GM23338 (cell line): ENCODE measurements around the gene CPA3. TPM values are rescaled to one million over a fixed set of nuclear protein-coding genes. Genes with fewer than 3 reads are reported as not detected.
A peak's percentile ranks its signal among the peaks of the same experiment; 100 is the strongest.

Experiments
- ATAC-seq: fragments of 200-7000 bp; cut with Tn5 transposase; 3 replicates; pipeline ENCODE4 v1.9.1; 2020
- DNase-seq: peaks from one replicate; pipeline ENCODE4 v3.0.0-alpha.2; 2015; ENCODE audit warnings: low spot score
- H2AFZ ChIP-seq: fragments of 200-600 bp; sonication (generic); 2 replicates; pipeline ENCODE4 v1.8.0; 2016; ENCODE audit warnings: antibody characterized with exemption, mild to moderate bottlenecking, moderate library complexity
- H3F3A ChIP-seq: fragments of 200-600 bp; sonication (generic); replicated peaks from 2 replicates; pipeline ENCODE4 v1.8.0; 2017; ENCODE audit warnings: antibody characterized with exemption, mixed run types, low read depth
- H3K27ac ChIP-seq: fragments of 200-600 bp; sonication (generic); 2 replicates; pipeline ENCODE4 v1.6.1; 2016; ENCODE audit warnings: low read depth
- H3K27me3 ChIP-seq: fragments of 200-600 bp; sonication (generic); 2 replicates; pipeline ENCODE4 v1.8.0; 2016; ENCODE audit warnings: mild to moderate bottlenecking, mixed run types, moderate library complexity; ENCODE audit not compliant: insufficient read depth
- H3K36me3 ChIP-seq: fragments of 200-600 bp; sonication (generic); 2 replicates; pipeline ENCODE4 v1.8.0; 2016; ENCODE audit warnings: mild to moderate bottlenecking; ENCODE audit not compliant: insufficient read depth
- H3K4me1 ChIP-seq: fragments of 200-600 bp; sonication (generic); 2 replicates; pipeline ENCODE4 v1.8.0; 2016; ENCODE audit warnings: mild to moderate bottlenecking, moderate library complexity; ENCODE audit not compliant: insufficient read depth
- H3K4me2 ChIP-seq: fragments of 200-600 bp; sonication (generic); 2 replicates; pipeline ENCODE4 v1.7.1; 2017; ENCODE audit warnings: mixed run types
- H3K4me3 ChIP-seq: fragments of 200-600 bp; sonication (generic); 2 replicates; pipeline ENCODE4 v1.6.1; 2016; ENCODE audit warnings: mixed run types
- H3K79me2 ChIP-seq: fragments of 200-600 bp; sonication (generic); replicated peaks from 2 replicates; pipeline ENCODE4 v1.8.0; 2017; ENCODE audit warnings: mild to moderate bottlenecking; ENCODE audit not compliant: insufficient read depth
- H3K9me2 ChIP-seq: fragments of 200-600 bp; sonication (generic); 2 replicates; pipeline ENCODE4 v1.8.0; 2017; ENCODE audit not compliant: insufficient read depth
- H4K20me1 ChIP-seq: fragments of 200-600 bp; sonication (generic); replicated peaks from 2 replicates; pipeline ENCODE4 v1.8.0; 2017; ENCODE audit warnings: mild to moderate bottlenecking; ENCODE audit not compliant: insufficient read depth
- H3K27ac Mint-ChIP-seq: 2 replicates; pipeline ENCODE4 v1.8.0; 2020; ENCODE audit warnings: inconsistent platforms, mild to moderate bottlenecking, moderate library complexity, mixed read lengths
- H3K27me3 Mint-ChIP-seq: 3 replicates; pipeline ENCODE4 v1.8.0; 2022; ENCODE audit warnings: low read depth, mild to moderate bottlenecking, moderate library complexity, mixed read lengths, inconsistent platforms; ENCODE audit not compliant: insufficient read depth, poor library complexity
- H3K36me3 Mint-ChIP-seq: 3 replicates; pipeline ENCODE4 v1.8.0; 2021; ENCODE audit warnings: low read depth, mild to moderate bottlenecking, inconsistent platforms, moderate library complexity, mixed read lengths
- H3K4me1 Mint-ChIP-seq: 3 replicates; pipeline ENCODE4 v1.8.0; 2020; ENCODE audit warnings: mild to moderate bottlenecking, inconsistent platforms, mixed read lengths
- H3K4me3 Mint-ChIP-seq: 3 replicates; pipeline ENCODE4 v1.8.0; 2021; ENCODE audit warnings: moderate library complexity, mild to moderate bottlenecking, inconsistent platforms, mixed read lengths
- H3K9me3 Mint-ChIP-seq: 3 replicates; pipeline ENCODE4 v1.8.0; 2020; ENCODE audit warnings: moderate library complexity, mild to moderate bottlenecking, inconsistent platforms, mixed read lengths
- ZNF331 ChIP-seq: fragments of 250-450 bp; sonication (Bioruptor Pico); IDR thresholded peaks from 2 replicates; pipeline ENCODE4 v1.5.0; 2020; ENCODE audit warnings: low read depth, mild to moderate bottlenecking, moderate library complexity
- polyA plus RNA-seq: library from polyadenylated mRNA; unstranded; fragments of >200 nt; fragmentation: Nextera tagmentation; extraction: Ambion mirVana; gene quantifications from 2 replicates; pipeline ENCODE4 v1.2.1, GENCODE V29; 2016
- total RNA-seq: library from RNA; depleted of rRNA; stranded (reverse); fragments of >200 nt; shearing (Covaris generic); gene quantifications from 2 replicates; pipeline ENCODE4 v1.2.3, GENCODE V29; 2014
- TF ChIP-seq, protein P1 (sequence below): fragments of 250-450 bp; sonication (Bioruptor Pico); IDR thresholded peaks from 2 replicates; pipeline ENCODE4 v1.5.0; 2020; ENCODE audit warnings: mild to moderate bottlenecking, moderate library complexity
- TF ChIP-seq, protein P2 (sequence below), 2 experiments: fragments of 200-600 bp in 1 of 2; sonication (generic) in 1 of 2; conservative IDR thresholded peaks; 2 replicates each; pipeline versions ENCODE4 v1.5.1 to v1.6.1; 2016 to 2017; ENCODE audit warnings: antibody characterized with exemption in 2 of 2, low read depth in 2 of 2, mild to moderate bottlenecking in 2 of 2, moderate library complexity in 1 of 2

The CPA3 gene
- total and polyA plus RNA-seq, 2 experiments from 2014 or later = not detected

DNA sequence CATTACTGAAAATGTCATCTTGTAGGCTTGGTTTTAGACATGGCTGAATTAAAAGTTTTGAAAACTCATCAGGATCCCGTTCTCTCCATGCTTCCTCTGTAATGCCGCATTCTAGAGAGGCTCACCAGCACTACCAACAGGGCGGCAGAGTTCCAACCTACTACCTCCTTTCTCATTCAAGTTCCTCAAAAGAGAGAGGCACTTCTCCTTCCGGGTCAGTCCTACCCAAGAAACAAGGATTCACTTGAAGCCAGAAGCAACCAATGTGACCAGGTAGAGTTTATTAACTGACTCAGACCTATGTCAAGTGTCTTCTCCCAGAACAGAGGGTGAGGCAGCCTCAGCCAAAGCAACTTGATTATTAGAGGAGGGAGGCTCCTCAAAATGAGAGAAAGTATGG lies 66.5 kb downstream of the CPA3 start:
- Mint-ChIP-seq H3K9me3 (no peaks in the 10 kb centered on the region), H3K4me1 (peaks cover 3% of the 10 kb centered on the region; the same call in 2 of the 3 replicates), H3K36me3 (no peaks in the 10 kb centered on the region), H3K4me3 (no peak overlapping the region), H3K27me3 (no peaks in the 10 kb centered on the region), H3K27ac (no peak overlapping the region)
- H3K79me2 ChIP-seq = no peaks in the 10 kb centered on the region
- H3K36me3 ChIP-seq = no peaks in the 10 kb centered on the region
- no peak overlapping the region for H3K4me3 ChIP-seq
- H3K27me3 ChIP-seq = no peaks in the 10 kb centered on the region
- peak overlapping the region; percentile 77; the same call in 1 of the 2 replicates for H2AFZ ChIP-seq
- no peaks in the 10 kb centered on the region for H3K4me1 ChIP-seq
- H3K9me2 ChIP-seq = peaks cover 2% of the 10 kb centered on the region; the same call in 1 of the 2 replicates
- H3K4me2 ChIP-seq = no peak overlapping the region
- TF ChIP-seq, protein P1, sequence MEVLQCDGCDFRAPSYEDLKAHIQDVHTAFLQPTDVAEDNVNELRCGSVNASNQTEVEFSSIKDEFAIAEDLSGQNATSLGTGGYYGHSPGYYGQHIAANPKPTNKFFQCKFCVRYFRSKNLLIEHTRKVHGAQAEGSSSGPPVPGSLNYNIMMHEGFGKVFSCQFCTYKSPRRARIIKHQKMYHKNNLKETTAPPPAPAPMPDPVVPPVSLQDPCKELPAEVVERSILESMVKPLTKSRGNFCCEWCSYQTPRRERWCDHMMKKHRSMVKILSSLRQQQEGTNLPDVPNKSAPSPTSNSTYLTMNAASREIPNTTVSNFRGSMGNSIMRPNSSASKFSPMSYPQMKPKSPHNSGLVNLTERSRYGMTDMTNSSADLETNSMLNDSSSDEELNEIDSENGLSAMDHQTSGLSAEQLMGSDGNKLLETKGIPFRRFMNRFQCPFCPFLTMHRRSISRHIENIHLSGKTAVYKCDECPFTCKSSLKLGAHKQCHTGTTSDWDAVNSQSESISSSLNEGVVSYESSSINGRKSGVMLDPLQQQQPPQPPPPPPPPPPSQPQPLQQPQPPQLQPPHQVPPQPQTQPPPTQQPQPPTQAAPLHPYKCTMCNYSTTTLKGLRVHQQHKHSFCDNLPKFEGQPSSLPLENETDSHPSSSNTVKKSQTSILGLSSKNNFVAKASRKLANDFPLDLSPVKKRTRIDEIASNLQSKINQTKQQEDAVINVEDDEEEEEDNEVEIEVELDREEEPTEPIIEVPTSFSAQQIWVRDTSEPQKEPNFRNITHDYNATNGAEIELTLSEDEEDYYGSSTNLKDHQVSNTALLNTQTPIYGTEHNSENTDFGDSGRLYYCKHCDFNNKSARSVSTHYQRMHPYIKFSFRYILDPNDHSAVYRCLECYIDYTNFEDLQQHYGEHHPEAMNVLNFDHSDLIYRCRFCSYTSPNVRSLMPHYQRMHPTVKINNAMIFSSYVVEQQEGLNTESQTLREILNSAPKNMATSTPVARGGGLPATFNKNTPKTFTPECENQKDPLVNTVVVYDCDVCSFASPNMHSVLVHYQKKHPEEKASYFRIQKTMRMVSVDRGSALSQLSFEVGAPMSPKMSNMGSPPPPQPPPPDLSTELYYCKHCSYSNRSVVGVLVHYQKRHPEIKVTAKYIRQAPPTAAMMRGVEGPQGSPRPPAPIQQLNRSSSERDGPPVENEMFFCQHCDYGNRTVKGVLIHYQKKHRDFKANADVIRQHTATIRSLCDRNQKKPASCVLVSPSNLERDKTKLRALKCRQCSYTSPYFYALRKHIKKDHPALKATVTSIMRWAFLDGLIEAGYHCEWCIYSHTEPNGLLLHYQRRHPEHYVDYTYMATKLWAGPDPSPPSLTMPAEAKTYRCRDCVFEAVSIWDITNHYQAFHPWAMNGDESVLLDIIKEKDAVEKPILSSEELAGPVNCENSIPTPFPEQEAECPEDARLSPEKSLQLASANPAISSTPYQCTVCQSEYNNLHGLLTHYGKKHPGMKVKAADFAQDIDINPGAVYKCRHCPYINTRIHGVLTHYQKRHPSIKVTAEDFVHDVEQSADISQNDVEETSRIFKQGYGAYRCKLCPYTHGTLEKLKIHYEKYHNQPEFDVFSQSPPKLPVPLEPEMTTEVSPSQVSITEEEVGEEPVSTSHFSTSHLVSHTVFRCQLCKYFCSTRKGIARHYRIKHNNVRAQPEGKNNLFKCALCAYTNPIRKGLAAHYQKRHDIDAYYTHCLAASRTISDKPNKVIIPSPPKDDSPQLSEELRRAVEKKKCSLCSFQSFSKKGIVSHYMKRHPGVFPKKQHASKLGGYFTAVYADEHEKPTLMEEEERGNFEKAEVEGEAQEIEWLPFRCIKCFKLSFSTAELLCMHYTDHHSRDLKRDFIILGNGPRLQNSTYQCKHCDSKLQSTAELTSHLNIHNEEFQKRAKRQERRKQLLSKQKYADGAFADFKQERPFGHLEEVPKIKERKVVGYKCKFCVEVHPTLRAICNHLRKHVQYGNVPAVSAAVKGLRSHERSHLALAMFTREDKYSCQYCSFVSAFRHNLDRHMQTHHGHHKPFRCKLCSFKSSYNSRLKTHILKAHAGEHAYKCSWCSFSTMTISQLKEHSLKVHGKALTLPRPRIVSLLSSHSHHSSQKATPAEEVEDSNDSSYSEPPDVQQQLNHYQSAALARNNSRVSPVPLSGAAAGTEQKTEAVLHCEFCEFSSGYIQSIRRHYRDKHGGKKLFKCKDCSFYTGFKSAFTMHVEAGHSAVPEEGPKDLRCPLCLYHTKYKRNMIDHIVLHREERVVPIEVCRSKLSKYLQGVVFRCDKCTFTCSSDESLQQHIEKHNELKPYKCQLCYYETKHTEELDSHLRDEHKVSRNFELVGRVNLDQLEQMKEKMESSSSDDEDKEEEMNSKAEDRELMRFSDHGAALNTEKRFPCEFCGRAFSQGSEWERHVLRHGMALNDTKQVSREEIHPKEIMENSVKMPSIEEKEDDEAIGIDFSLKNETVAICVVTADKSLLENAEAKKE = no peak
- TF ChIP-seq, protein P2, sequence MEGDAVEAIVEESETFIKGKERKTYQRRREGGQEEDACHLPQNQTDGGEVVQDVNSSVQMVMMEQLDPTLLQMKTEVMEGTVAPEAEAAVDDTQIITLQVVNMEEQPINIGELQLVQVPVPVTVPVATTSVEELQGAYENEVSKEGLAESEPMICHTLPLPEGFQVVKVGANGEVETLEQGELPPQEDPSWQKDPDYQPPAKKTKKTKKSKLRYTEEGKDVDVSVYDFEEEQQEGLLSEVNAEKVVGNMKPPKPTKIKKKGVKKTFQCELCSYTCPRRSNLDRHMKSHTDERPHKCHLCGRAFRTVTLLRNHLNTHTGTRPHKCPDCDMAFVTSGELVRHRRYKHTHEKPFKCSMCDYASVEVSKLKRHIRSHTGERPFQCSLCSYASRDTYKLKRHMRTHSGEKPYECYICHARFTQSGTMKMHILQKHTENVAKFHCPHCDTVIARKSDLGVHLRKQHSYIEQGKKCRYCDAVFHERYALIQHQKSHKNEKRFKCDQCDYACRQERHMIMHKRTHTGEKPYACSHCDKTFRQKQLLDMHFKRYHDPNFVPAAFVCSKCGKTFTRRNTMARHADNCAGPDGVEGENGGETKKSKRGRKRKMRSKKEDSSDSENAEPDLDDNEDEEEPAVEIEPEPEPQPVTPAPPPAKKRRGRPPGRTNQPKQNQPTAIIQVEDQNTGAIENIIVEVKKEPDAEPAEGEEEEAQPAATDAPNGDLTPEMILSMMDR (conservative IDR thresholded peaks at IDR 0.05; ENCODE audit: low read depth in 2 of 2) = peak; percentile 42 to 47
- H3F3A ChIP-seq = no peaks in the 10 kb centered on the region
- H4K20me1 ChIP-seq = no peaks in the 10 kb centered on the region
- ATAC-seq = no peak; the same call in 2 of the 3 replicates
- no peak overlapping the region for H3K27ac ChIP-seq
- peak; percentile 21 for DNase-seq

DNA sequence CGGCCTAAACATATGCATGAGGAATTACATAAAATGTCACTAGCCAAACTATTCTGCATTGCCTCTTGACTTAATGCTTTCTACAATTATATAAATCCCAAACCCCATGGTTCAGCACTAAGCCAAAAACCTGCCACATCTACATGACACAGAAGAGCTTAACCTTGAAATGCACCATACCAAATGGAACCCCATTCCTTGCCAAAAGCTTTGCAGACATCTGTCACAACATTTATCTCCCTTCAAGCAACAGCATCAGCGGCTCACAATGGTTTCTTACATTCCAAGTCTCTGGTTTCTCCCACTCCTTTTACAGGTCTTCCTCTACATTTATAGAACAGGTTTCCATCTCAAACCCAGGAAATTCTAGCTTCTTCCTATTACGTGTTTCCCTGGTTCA lies 67.9 kb downstream of the CPA3 start:
- H3K4me3 Mint-ChIP-seq = no peak overlapping the region
- no peak overlapping the region for H3K27ac ChIP-seq
- no peak overlapping the region for H3K4me3 ChIP-seq
- no peak for DNase-seq
- H3K9me2 ChIP-seq = peaks cover 2% of the 10 kb centered on the region; the same call in 1 of the 2 replicates
- H3K27me3 ChIP-seq = no peaks in the 10 kb centered on the region
- no peak overlapping the region for H3K27ac Mint-ChIP-seq
- no peaks in the 10 kb centered on the region for H3K4me1 ChIP-seq
- no peaks in the 10 kb centered on the region for H4K20me1 ChIP-seq
- H3K79me2 ChIP-seq = no peaks in the 10 kb centered on the region
- peaks cover 3% of the 10 kb centered on the region; the same call in 2 of the 3 replicates for H3K4me1 Mint-ChIP-seq
- no peaks in the 10 kb centered on the region for H3K9me3 Mint-ChIP-seq
- no peak overlapping the region for H2AFZ ChIP-seq
- no peaks in the 10 kb centered on the region for H3K27me3 Mint-ChIP-seq
- H3F3A ChIP-seq = no peaks in the 10 kb centered on the region
- H3K4me2 ChIP-seq = no peak overlapping the region
- no peak for TF ChIP-seq ZNF331 (CRISPR knock-in tag)
- no peaks in the 10 kb centered on the region for H3K36me3 ChIP-seq
- no peaks in the 10 kb centered on the region for H3K36me3 Mint-ChIP-seq
- ATAC-seq = no peak
